Stimulated activated CD4-positive, alpha-beta T cell treated with anti-CD3 and anti-CD28 coated beads, TNF-alpha, amount 100 ng/mL, for 24 hours (primary cell): ENCODE data around the gene NDEL1.

Source experiments
- DNase-seq, 3 experiments: peaks; one replicate each; pipeline ENCODE4 v3.0.0-alpha.2; 2020; ENCODE audit warnings: low read depth in 3 of 3

NDEL1 gene

DNA sequence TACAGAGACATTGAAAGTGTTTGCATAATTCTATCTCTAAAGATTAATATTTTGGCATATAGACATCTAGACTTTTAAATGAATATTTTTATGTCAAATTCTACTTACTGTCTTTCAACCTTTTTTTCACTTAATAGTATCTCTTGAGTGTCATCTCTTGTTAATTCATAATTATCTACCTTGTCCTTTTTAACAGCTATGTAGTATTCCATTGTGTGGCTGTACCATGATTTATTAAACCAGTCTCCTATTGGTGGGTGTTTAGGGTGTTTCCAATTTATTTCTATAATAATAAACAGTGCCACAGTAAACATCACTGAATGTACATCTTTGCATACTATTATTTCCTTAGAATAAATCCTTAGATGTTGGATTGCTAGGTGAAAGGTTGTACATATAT lies 21.7 kb upstream of the NDEL1 start:
- DNase-seq = no peak

DNA sequence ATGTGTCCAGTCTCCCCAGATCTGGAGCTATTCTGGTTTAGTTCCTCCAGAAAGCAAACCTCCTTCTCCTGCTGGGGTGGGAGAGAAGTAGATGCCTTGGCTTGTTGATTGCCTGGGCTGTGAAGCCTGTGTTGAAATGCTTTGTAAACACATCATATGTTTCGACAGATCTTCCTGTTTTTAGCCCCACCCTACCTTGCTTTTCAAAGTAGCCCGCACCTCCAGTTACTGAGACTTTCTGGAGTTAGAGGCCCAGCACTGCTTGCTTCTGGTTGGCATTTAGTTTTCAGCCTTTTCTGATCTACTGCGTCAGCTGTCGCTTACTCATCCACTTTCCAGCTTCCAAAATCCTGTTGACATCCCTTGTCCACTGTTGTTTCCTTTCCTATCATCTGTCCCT lies 17.9 kb upstream of the NDEL1 start:
- no peak for DNase-seq

DNA sequence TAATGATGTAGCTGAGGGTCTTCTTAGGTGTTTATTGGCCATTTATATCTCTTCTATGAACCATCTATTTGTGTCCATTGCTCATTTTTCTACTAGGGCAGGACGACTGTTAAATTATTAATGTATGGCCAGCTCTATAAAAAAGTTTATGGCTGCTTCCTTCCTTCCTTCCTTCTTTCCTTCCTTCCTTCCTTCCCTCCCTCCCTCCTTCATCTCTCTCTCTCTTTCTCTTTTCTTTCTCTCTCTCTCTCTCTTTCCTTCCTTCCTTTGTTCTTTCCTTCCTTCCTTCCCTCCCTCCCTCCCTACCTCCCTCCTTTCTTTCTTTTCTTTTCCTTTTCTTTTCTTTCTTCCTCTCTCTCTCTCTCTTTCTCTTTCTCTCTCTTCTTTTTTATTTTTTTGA lies 17.2 kb upstream of the NDEL1 start:
- no peak for DNase-seq

DNA sequence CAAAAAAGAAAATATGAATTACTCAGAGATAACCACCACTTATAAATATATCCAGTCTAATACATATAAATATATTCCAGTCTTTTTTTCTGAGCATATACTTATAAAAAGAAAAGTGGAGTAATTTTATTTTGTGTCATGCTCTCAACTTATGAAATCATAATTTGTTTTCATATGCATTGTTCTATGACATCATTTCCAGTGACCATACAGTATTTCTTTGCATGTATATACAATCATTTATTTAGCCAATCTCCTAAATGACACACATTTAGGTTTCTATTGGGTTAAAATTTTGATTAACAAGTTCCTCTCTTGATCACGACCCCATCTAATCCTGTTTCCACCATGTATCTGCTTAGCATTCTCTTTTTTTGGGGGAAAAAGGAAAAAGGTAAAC lies 16.4 kb upstream of the NDEL1 start:
- no peak for DNase-seq

DNA sequence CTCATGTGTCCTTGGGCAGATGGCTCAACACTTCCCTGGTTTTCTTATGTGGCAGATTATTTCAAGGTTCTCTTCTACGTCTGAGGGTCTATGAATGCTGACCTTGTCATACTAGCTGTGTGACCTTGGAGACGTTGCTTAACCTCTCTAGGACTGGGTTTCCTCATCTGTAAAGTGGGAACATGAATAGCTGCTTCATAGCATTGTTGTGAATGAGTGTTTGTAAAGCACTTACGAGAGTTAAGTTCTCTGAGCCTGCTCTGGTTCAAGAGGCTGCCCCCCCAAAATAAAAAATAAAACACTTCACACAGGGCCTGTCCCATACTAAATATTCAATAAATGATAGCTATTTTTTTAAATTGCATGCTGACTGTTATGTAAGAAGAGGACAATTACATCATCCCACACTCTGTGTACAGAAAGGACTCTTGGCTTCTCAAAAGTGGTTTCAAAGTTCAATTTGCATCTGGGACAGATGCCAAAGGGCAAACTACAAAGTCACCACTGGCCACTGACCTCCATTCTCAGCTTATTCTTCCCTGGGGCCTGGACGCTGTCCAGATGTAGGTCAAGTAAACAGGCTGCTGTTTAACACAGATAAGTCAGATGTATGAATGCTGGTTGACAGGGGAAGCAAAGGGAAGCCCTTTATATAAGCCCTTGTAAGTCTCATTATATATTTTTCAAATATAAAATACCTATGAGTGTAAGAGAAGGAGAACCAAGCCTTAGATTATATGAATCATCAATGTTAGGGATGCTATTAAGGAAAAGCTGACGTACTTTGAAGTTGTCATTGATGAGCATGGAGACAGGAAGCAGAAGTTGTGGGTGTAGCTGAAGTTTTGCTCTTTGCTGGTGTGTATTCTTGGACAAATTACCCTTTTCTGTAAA lies 15.4 kb upstream of the NDEL1 start:
- DNase-seq = no peak

DNA sequence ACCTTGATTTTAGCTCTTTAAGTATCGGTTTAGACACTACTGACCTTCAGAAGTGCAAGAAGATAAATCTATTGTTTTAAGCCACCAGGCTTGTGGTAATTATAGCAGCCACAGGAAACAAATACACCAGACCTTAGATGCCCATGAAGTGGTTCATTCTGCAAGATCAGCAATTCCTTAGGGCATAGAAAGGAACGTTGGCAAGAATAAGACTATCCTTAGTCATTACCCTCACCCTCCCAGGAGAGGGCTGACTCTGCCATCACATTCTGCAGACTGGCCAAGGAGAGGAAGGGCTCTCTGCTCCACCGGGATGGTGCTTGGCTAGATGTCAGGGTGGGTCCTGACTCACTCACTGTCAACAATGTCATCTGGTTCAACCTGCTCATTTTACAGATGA lies 14.1 kb upstream of the NDEL1 start:
- DNase-seq = no peak

DNA sequence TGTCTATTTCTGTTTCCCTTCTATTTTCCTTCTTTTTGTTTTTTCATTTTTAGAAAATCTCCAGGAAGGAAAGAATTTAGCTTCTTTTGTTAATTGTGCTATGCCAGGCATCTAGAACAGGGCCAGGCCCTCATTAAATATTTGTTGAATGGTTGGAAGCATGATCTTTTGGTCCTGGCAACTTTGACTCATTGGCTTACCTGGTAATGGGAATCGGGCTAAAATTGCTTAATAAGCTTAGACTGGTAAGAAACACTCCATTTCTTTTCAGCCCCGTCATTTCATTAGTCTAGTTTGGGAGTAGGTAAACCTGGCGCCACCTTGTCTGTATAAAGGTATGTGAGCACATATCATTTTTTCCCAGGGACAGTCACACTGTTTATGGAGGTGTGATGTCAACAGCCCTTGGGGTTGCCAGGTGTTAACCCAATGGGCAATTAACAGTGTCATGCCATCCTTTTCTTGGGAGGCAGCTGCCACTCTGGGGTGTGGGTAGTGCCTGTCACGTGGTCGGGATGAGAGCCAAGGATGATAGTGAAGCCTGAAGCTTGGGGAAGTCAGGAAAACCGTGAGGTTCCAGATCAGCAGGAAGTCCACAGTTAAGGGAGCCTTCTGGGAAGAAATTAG lies 9.5 kb upstream of the NDEL1 start:
- DNase-seq = no peak

DNA sequence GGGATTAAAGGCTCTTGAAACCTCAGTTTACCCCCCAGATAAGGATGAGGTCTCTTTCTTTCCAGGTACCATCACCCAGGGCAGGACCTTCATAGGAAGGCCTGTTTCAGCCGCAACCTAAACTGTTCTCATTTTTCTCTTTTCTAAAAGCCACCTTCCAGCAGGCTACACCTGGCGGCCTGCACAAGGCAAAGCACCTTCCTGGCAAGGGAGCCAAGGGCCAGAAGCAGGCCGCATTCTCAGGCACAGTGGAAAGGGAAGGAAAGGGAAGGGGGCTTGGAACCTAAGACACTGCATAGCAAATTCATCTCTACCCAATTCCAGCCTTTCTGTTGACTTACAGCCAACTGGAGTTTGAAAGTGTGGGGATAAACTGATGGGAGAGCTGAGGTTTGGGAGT lies 8.9 kb upstream of the NDEL1 start:
- DNase-seq = no peak

DNA sequence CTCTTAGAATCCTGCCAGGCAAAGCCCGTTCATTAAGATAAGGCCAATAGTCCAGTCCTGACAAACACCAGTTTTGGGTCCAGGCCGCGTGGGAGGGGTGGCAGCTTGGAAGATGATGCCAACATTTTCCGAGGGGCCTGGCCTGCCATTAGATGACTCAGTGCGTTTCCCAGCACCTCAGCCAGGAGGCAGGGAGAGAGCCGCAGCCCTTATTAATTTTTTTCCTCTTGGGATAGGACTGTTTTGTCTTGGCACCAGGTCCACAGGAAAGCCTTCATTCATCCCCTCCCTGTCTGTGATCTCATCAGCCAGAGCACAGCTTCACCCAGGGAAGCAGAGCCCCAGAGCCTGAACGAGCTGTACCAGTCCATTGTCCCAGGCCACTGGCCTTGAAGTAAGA lies 4.7 kb upstream of the NDEL1 start:
- no peak for DNase-seq

DNA sequence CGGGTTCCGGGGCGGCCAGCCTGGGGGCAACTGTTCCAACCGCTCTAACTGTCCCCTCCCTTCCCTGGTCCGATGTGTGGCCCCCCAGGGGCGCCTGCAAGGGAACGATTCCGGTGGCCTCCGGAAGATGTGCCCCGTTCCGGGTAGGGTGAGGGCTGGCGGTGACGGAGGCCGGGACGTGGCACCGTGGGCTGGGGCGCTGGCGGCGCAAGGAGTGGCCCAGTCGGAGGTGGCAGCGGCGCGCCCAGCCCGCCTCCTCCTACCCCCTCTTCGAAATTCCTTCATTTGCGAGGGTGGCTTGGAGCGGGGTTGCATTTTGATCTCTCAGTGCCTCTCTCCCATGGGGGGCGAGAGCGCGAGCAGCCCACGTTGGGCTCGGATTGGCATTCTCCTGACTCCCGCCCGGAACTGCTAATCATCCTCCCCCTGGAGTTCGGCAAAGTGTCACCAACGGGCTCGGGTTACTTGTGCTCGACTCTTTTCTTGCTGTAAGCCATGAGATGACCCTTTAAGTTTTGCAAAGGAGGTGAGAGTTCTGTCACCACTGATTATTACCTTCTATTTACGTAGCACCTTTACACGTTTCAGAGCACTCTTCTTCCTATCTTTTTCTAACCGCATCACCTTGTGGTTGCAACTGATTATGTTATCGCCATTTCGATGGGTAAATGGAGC lies 622 bp downstream of the NDEL1 start:
- peak; percentile 36 to 56 (median 38) for DNase-seq

DNA sequence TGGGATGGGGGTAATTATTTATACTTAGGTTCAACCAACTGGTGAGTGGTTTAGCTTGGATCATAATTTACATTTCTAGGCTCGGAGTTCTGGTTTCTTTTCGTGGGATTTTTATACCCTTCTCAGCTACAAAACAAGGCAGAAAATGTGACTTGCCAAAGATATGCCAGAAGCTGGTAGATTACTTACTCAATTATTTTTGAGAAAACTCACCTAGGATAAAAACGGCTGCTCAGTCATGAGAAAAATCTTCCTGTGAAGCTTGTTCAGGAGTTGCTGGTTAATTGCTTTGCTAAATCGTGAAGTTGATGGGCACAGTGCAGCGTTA lies 1.1 kb downstream of the NDEL1 start:
- DNase-seq = no peak

DNA sequence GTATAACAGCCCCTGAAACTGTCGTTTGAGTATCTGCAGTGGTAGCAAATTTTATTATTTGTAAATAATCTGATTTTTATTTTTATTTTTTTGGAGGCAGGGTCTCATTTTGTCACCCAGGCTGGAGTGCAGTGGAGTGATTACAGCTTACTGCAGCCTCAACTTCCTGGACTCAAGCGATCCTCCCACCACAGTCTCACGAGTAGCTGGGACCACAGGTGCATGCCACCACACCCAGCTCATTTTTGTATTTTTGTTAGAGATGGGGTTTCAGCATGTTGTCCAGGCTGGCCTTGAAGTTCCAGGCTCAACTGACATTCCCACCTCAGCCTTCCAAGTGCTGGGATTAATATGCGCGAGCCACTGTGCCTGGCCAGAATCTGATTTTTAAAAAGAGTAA lies 2.8 kb downstream of the NDEL1 start:
- no peak for DNase-seq

DNA sequence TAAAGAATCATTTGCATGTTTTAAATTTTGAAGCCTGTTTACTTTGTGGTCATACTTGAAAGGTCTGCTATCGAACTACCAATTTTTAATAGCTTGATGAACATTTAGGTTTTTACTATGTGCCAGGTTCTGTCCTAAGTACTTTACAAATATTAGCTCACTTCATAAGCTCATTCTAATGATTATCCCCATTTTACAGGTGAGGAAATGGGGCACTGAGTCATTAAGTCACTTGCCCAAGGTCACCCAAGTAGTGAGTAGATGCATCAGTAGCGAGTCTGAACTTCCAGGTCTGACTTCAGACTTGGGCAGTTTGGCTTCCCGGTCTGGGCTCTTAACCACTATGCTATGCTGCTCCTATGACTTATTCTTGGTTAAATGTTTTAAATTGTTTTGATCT lies 4.0 kb downstream of the NDEL1 start:
- no peak for DNase-seq

DNA sequence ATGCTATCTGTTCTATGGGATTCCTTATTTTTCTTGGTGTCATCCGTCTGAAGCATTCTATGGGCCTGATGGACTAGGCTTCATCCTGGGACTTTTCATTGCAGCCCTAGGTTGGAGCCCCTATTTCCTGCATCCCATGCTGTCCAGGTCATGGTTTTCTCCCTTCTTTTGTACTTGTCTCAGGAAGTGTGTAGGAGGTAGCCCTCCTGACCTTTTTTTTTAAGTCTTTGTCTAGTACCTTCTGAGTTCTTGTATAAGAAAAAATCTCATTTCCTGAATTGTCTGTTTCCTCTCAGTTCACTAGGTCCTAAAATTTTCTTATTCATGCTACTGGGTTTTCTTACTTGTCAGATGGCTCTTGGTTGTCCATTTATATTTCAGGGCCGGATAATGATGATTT lies 6.0 kb downstream of the NDEL1 start:
- no peak for DNase-seq

DNA sequence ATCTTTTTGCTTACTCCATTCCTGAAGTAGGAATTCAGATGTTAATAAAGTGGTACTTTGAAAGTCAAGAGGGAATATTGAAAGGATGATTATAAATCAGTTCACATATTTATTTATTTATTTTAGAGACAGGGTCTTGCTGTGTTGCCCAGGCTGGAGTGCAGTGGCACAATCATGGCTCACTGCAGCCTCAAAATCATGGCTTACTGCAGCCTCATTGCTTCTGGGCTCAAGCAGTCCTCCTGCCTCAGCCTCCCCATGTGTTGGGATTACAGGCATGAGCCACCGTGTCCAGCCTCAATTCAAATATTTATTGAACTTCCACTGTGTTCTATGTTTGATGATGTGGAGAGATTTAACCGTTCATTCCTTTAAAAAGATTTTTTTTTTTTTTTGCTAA lies 6.6 kb downstream of the NDEL1 start:
- no peak for DNase-seq

DNA sequence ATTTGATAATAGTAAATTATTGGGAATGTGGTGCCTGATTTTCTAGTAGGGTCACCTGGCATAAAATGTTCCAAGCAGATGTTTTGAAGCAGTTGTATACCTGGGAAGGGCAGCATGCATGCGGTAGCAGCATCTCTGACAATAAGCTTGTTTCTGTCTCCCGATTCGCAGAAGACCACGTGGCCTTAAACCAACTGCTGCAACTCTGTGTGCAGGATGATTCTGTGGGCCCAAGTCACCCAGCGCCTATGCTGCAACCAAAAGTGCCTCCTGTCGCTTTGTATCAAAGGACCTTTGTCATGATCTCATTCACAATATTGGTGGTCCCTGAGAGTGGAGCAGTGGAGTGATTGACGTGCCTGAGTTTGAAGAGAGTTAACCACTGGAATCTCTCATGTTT lies 8.1 kb downstream of the NDEL1 start:
- no peak for DNase-seq

DNA sequence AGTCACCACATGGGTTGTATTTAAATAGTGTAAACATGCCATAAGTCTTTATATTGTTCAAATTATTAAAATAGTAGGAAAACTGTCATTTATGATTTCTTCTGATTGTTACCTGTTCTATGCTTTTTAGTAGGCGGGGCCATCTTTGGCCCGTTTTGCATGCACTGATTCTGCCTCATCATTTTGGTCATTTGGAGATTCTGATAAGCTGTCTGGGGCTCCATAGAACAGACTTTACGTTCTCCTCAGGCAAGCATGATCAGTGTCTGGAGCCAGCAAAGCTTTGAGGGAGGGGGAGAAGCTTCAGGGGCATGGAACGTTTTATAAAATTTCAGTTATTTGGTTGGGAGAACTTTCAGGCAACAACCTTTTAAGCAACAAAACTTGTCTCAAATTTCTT lies 8.8 kb downstream of the NDEL1 start:
- no peak for DNase-seq

DNA sequence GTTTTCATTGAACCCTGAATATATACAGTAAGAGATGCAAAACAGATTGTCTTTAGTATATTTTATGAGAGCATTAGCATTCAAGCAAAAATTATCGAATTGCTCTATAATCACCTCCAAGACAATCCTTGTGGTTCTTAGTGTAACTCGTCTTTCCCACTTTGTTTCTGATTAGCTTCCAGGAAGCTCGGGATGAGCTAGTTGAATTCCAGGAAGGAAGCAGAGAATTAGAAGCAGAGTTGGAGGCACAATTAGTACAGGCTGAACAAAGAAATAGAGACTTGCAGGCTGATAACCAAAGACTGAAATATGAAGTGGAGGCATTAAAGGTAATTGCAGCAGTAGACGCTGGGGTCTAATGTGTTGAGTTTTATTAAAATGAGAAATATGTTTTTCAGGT lies 9.9 kb downstream of the NDEL1 start:
- DNase-seq = no peak

DNA sequence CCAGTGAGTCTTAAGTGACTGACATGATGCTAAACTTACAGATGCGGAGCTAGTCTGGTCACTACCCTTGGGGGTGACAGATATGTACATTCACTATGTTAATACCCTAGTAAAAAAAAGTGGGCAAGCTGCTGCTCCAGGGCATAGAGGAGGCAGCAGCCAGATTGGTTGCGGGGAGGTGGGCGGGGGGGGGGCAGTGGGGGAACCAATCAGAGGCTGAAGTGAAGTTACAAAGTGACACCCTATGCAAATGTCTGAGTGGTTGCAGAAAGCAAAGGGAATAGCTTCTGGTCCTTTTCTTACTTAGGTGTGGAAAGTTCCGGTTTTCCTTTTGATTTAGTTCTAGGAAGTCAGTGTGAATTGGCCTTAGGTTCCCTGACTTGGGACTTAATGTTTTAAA lies 12.1 kb downstream of the NDEL1 start:
- DNase-seq = no peak

DNA sequence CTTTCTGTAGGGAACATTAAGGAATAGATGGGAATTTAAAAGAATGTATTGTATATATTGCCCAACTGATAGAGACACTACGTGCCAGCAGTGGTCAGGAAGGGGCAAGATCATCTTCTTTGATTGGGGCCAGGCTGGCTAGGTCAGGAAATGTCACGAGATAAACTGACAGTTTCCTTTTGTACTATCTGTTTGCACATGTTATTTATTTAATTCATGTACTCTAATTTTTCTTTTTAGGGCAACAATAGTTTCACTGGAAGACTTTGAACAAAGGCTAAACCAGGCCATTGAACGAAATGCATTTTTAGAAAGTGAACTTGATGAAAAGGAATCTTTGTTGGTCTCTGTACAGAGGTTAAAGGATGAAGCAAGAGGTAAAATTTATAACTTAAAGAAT lies 12.6 kb downstream of the NDEL1 start:
- no peak for DNase-seq

DNA sequence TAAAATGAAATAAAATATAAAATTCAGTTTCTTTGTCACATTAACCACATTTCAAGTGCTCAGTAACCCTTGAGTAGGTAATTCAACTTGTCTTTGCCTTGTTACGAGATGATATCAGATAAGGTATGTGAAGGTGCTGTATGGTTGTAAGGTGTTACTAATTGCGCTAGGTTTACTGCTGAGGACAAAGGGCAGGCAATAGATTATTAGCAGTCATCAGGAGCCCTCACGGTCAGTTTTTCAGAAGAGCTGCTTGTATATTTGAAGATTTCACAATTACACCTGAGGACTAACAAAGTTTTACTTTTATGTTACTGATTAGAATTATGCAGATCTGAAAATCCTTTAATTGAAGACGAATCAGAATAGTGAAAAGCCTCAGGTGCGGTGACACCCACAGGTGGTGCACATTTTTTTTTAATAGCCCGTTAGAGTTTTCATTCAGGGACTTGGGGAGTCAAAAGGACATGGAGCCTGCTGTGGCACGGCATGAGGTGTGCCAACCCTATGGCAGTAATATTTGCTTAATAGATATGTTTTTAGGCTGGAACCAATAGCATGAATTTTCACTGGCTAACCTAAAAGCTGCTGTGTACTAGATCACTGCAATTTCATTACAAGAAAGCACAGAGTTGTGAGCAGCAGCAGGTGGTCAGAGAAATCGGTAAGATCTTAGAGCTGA lies 16.4 kb downstream of the NDEL1 start:
- no peak for DNase-seq

DNA sequence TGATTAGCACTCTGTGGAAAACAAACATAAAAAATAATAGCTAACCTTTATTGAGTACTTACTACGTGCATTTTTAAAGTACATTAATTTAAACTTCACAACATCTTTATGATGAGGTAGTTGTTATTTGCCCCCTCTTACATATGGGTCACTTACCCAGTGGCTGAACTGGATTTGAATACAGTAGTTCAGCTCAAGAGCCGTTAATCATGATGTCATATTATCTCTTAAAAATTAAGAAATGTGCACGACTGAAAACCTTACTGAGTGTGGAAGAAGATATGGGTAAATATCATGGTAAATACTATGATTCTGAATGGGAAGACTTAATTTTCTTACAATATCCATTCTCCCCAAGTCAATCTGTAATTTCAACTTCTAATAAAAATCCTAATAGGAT lies 17.6 kb downstream of the NDEL1 start:
- no peak for DNase-seq
